HG03280 (cell line): ENCODE results near the gene CD38.
"Not testable (repeated sequence)": the region's sequence is repeated elsewhere in the genome, so short reads cannot be mapped to it uniquely, and the experiment has no call there.

Experiments used
- ATAC-seq: cut with Tn5 transposase; IDR thresholded peaks from one replicate; pipeline ENCODE4 v1.9.1; 2021; ENCODE audit warnings: mild to moderate bottlenecking, moderate library complexity; ENCODE audit not compliant: unreplicated experiment

Gene CD38

GRCh38 chr4:15861198-15861597 is 83.1 kb downstream of the CD38 start:
- not testable (repeated sequence) for ATAC-seq

- no peak for ATAC-seq
Observed at GRCh38 chr4:15864651-15865566, 86.8 kb downstream of the CD38 start.

GRCh38 chr4:15868111-15868510 is 90.0 kb downstream of the CD38 start:
- peak; percentile 9 for ATAC-seq

- peak; percentile 47 for ATAC-seq
Observed at GRCh38 chr4:15868826-15869413, 90.8 kb downstream of the CD38 start.

- ATAC-seq, result no peak
Observed at GRCh38 chr4:15870079-15870478, 92.0 kb downstream of the CD38 start.

- ATAC-seq, result no peak
Observed at GRCh38 chr4:15870921-15871664, 93.0 kb downstream of the CD38 start.

GRCh38 chr4:15873117-15873516 is 95.0 kb downstream of the CD38 start:
- no peak for ATAC-seq

GRCh38 chr4:15874671-15875070 is 96.5 kb downstream of the CD38 start:
- no peak for ATAC-seq

GRCh38 chr4:15875663-15876460 is 97.7 kb downstream of the CD38 start:
- no peak for ATAC-seq

- no peak for ATAC-seq
Observed at GRCh38 chr4:15878011-15878410, 99.9 kb downstream of the CD38 start.

GRCh38 chr4:15881820-15882219 is 103.7 kb downstream of the CD38 start:
- ATAC-seq, result no peak

GRCh38 chr4:15882675-15883086 is 104.6 kb downstream of the CD38 start:
- peak; percentile 98 for ATAC-seq

- no peak for ATAC-seq
Observed at GRCh38 chr4:15883610-15884243, 105.6 kb downstream of the CD38 start.

- ATAC-seq, result no peak
Observed at GRCh38 chr4:15884666-15885065, 106.5 kb downstream of the CD38 start.

- no peak for ATAC-seq
Observed at GRCh38 chr4:15885422-15885821, 107.3 kb downstream of the CD38 start.

GRCh38 chr4:15888515-15888914 is 110.4 kb downstream of the CD38 start:
- ATAC-seq, result no peak

- ATAC-seq, result no peak
Observed at GRCh38 chr4:15890246-15890829, 112.2 kb downstream of the CD38 start.

- peak; percentile 63 for ATAC-seq
Observed at GRCh38 chr4:15891312-15891711, 113.2 kb downstream of the CD38 start.

GRCh38 chr4:15893962-15894361 is 115.8 kb downstream of the CD38 start:
- ATAC-seq, result no peak

GRCh38 chr4:15894393-15894792 is 116.3 kb downstream of the CD38 start:
- no peak for ATAC-seq
